MM.1S (cell line): Measurements from ENCODE around the gene SERPINB1.

Experiments used
- DNase-seq: peaks from one replicate; pipeline ENCODE4 v3.0.0-alpha.2; 2015
- H2AFZ ChIP-seq: fragments of 300-600 bp; sonication (generic); 2 replicates; pipeline ENCODE4 v1.6.0; 2016; ENCODE audit warnings: antibody characterized with exemption, low read length
- H3F3A ChIP-seq: fragments of 300-600 bp; sonication (generic); 2 replicates; pipeline ENCODE4 v1.6.1; 2016; ENCODE audit warnings: mild to moderate bottlenecking, antibody characterized with exemption, low read length, moderate library complexity, mixed read lengths; ENCODE audit not compliant: insufficient read depth
- H3K27ac ChIP-seq: fragments of 300-600 bp; sonication (generic); 2 replicates; pipeline ENCODE4 v1.5.1; 2016; ENCODE audit warnings: mild to moderate bottlenecking, low read length
- H3K27me3 ChIP-seq: fragments of 300-600 bp; sonication (generic); replicated peaks from 2 replicates; pipeline ENCODE4 v1.6.0; 2016; ENCODE audit warnings: low read length; ENCODE audit not compliant: insufficient read depth
- H3K36me3 ChIP-seq: fragments of 300-600 bp; sonication (generic); replicated peaks from 2 replicates; pipeline ENCODE4 v1.6.1; 2016; ENCODE audit warnings: mild to moderate bottlenecking, low read length, mixed read lengths; ENCODE audit not compliant: insufficient read depth
- H3K4me1 ChIP-seq: fragments of 300-600 bp; sonication (generic); 2 replicates; pipeline ENCODE4 v1.6.1; 2016; ENCODE audit warnings: low read length, mixed read lengths
- H3K4me2 ChIP-seq: fragments of 300-600 bp; sonication (generic); 2 replicates; pipeline ENCODE4 v1.6.0; 2016; ENCODE audit warnings: low read depth, low read length
- H3K4me3 ChIP-seq: fragments of 300-600 bp; sonication (generic); 2 replicates; pipeline ENCODE4 v1.5.1; 2016; ENCODE audit warnings: low read length, mixed read lengths
- H3K79me2 ChIP-seq: fragments of 300-600 bp; sonication (generic); 2 replicates; pipeline ENCODE4 v1.6.1; 2016; ENCODE audit warnings: mixed run types, low read length, mixed read lengths
- H3K9ac ChIP-seq: fragments of 300-600 bp; sonication (generic); 2 replicates; pipeline ENCODE4 v1.6.1; 2016; ENCODE audit warnings: low read length, mixed read lengths
- H3K9me2 ChIP-seq: fragments of 300-600 bp; sonication (generic); replicated peaks from 2 replicates; pipeline ENCODE4 v1.6.1; 2016; ENCODE audit warnings: mild to moderate bottlenecking, low read length, mixed read lengths; ENCODE audit not compliant: insufficient read depth
- H3K9me3 ChIP-seq: fragments of 300-600 bp; sonication (generic); replicated peaks from 2 replicates; pipeline ENCODE4 v1.6.1; 2016; ENCODE audit warnings: mild to moderate bottlenecking, low read length, mixed read lengths; ENCODE audit not compliant: insufficient read depth
- H4K20me1 ChIP-seq: fragments of 300-600 bp; sonication (generic); 2 replicates; pipeline ENCODE4 v1.6.1; 2016; ENCODE audit warnings: mild to moderate bottlenecking, low read length, moderate library complexity, mixed read lengths; ENCODE audit not compliant: insufficient read depth
- EZH2 ChIP-seq: fragments of 300-600 bp; sonication (generic); optimal IDR thresholded peaks from 2 replicates; pipeline ENCODE3; 2017; ENCODE audit warnings: low read depth, mild to moderate bottlenecking, antibody characterized with exemption, low read length, mixed read lengths
- EZH2phosphoT487 ChIP-seq: fragments of 300-600 bp; sonication (generic); IDR thresholded peaks from 2 replicates; pipeline ENCODE4 v1.6.1; 2018; ENCODE audit warnings: antibody characterized with exemption, low read length
- TF ChIP-seq, protein P1 (sequence below): fragments of 300-600 bp; sonication (generic); IDR thresholded peaks from 2 replicates; pipeline ENCODE4 v1.5.1; 2016; ENCODE audit warnings: antibody characterized with exemption, low read length, mixed read lengths

The SERPINB1 gene

GRCh38 chr6:2786269-2786668 is 55.4 kb downstream of the SERPINB1 start:
- no peak overlapping the region for H3K4me3 ChIP-seq
- H3K36me3 ChIP-seq: no peaks in the 10 kb centered on the region
- H3K4me2 ChIP-seq: no peak overlapping the region
- TF ChIP-seq EZH2 (no peak), EZH2phosphoT487 (no peak)
- TF ChIP-seq, protein P1, sequence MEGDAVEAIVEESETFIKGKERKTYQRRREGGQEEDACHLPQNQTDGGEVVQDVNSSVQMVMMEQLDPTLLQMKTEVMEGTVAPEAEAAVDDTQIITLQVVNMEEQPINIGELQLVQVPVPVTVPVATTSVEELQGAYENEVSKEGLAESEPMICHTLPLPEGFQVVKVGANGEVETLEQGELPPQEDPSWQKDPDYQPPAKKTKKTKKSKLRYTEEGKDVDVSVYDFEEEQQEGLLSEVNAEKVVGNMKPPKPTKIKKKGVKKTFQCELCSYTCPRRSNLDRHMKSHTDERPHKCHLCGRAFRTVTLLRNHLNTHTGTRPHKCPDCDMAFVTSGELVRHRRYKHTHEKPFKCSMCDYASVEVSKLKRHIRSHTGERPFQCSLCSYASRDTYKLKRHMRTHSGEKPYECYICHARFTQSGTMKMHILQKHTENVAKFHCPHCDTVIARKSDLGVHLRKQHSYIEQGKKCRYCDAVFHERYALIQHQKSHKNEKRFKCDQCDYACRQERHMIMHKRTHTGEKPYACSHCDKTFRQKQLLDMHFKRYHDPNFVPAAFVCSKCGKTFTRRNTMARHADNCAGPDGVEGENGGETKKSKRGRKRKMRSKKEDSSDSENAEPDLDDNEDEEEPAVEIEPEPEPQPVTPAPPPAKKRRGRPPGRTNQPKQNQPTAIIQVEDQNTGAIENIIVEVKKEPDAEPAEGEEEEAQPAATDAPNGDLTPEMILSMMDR: no peak
- no peaks in the 10 kb centered on the region for H3F3A ChIP-seq
- H3K9me3 ChIP-seq: no peaks in the 10 kb centered on the region
- 0 out of 2 replicates have a peak, but pooled peaks cover 4% of the 10 kb centered on the region for H3K79me2 ChIP-seq
- H3K9me2 ChIP-seq: no peaks in the 10 kb centered on the region
- no peaks in the 10 kb centered on the region for H3K4me1 ChIP-seq
- no peak for DNase-seq
- H3K9ac ChIP-seq: no peak overlapping the region
- no peaks in the 10 kb centered on the region for H4K20me1 ChIP-seq
- no peaks in the 10 kb centered on the region for H3K27me3 ChIP-seq
- no peak overlapping the region for H3K27ac ChIP-seq
- no peak overlapping the region for H2AFZ ChIP-seq

DNA sequence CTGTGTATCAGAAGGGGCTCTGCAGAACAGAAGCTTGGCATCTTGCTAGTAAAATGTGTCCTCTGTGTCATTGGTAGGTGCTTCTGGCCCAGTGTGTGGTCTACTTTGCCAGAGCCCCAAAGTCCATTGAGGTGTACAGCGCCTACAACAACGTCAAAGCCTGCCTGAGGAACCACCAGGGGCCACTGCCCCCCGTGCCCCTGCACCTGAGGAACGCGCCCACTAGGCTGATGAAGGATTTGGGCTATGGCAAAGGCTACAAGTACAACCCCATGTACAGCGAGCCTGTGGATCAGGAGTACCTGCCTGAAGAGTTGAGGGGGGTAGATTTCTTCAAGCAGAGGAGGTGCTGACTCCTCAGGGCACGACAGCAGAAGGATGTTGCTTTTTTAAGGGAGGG is 56.7 kb downstream of the SERPINB1 start:
- no peak for DNase-seq
- no peaks in the 10 kb centered on the region for H3F3A ChIP-seq
- no peak overlapping the region for H3K9ac ChIP-seq
- peaks cover 15% of the 10 kb centered on the region for H3K79me2 ChIP-seq
- H3K4me3 ChIP-seq: no peak overlapping the region
- H3K4me1 ChIP-seq: no peaks in the 10 kb centered on the region
- TF ChIP-seq EZH2: no peak
- TF ChIP-seq, protein P1: no peak
- TF ChIP-seq EZH2phosphoT487: no peak
- no peak overlapping the region for H2AFZ ChIP-seq
- H3K27me3 ChIP-seq: no peaks in the 10 kb centered on the region
- H3K4me2 ChIP-seq: no peak overlapping the region
- no peaks in the 10 kb centered on the region for H3K9me2 ChIP-seq
- no peaks in the 10 kb centered on the region for H4K20me1 ChIP-seq
- no peaks in the 10 kb centered on the region for H3K9me3 ChIP-seq
- no peak overlapping the region for H3K27ac ChIP-seq
- no peaks in the 10 kb centered on the region for H3K36me3 ChIP-seq

DNA sequence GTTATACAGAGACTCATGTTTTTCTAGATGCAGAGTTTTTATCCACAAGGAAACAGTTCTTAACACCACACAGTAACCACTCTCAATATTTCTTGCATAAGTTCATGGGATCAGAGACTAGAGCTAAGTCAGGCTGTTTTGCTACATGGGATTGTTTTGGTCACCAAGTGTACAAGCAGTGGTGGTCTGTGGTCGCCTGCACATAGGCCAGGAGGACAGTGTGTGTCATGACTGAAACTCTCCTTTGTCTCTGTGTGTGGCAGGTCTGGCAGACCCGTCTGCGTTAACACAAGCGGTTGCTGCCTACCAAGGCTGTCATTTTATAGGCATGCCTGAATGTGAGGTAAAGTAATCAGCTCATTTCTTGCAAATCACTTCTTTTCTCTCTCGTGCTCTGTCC is 57.6 kb downstream of the SERPINB1 start:
- Histone ChIP-seq H3F3A (no peaks in the 10 kb centered on the region), H2AFZ (no peak overlapping the region), H3K9me2 (no peaks in the 10 kb centered on the region), H3K9me3 (no peaks in the 10 kb centered on the region), H3K27me3 (no peaks in the 10 kb centered on the region), H3K4me1 (no peaks in the 10 kb centered on the region), H3K4me2 (no peak overlapping the region), H4K20me1 (no peaks in the 10 kb centered on the region), H3K79me2 (peaks cover 19% of the 10 kb centered on the region), H3K4me3 (no peak overlapping the region), H3K9ac (no peak overlapping the region), H3K27ac (no peak overlapping the region), H3K36me3 (no peaks in the 10 kb centered on the region)
- TF ChIP-seq, protein P1: no peak
- TF ChIP-seq EZH2 (no peak), EZH2phosphoT487 (no peak)
- DNase-seq: no peak
